ENCODE data around the gene MED14. TPM values are rescaled to one million over a fixed set of nuclear protein-coding genes. Genes with fewer than 3 reads are reported as not detected.

The MED14 gene
- total and polyA plus RNA-seq, 2 of the 4 experiments (the other 2 are of a cell fraction): 17.6 to 25.9 TPM

DNA sequence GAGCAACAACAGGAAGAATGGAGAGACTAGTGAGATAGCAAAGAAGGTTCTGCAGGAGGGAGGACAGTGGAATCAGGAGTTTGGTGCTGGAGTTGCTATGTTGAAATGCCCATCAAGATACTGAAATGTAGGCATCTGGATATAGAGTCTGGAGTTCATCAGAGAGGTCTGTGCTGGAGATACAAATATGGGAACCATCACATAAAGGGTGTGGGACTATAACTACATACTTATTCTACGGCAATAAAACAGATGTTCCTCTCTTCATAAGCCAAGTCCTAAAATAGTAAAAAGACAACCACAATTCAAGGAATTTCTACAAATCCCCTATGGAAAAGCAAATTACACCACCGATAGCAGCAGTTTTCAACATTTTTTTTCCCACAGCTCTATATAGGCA is 1.6 kb downstream of the MED14 start:
- no peak for DNase-seq
- no peak overlapping the region for H2AK9ac ChIP-seq (replicated peaks; ENCODE audit: low read depth, low read length, poor library complexity)
- WGBS, 2 experiments (ENCODE audit: extremely low coverage in 2 of 2, insufficient read length in 1 of 2): no CpG with 5 or more reads among the region's 2 CpGs

More for the DNA sequence above, 1.6 kb downstream of the MED14 start:
- Histone ChIP-seq H3K9me3 (ENCODE audit: control insufficient read depth, insufficient read depth, low read length) (no peaks in the 10 kb centered on the region), H3K4me3 (ENCODE audit: insufficient read depth, low read depth, low read length) (peak overlapping the region; percentile 88), H3K79me1 (ENCODE audit: low read depth in 1 of 2, low read length in 2 of 2) (peaks cover 0 to 7% of the 10 kb centered on the region in 2 experiments; a peak in 3 of 4 replicates), H2BK15ac (ENCODE audit: low read depth, low read length) (no peak overlapping the region), H2AFZ (replicated peaks; ENCODE audit: low read length, poor library complexity) (no peak overlapping the region), H3K9me1 (ENCODE audit: insufficient read depth, low read length) (no peaks in the 10 kb centered on the region), H4K5ac (ENCODE audit: low read depth, low read length) (no peak overlapping the region), H4K91ac (ENCODE audit: insufficient read depth, low read depth, low read length) (no peak overlapping the region), H2AK5ac (ENCODE audit: low read depth, low read length) (no peak overlapping the region), H2BK20ac (ENCODE audit: low read depth, low read length) (no peak overlapping the region), H2BK120ac (ENCODE audit: low read depth, low read length) (no peak overlapping the region), H3K4me1 (ENCODE audit: control insufficient read depth, insufficient read depth, low read length) (peaks cover 3% of the 10 kb centered on the region), H3K9ac (ENCODE audit: low read depth, low read length) (peak overlapping the region; percentile 36; the same call in 1 of the 2 replicates), H3K4ac (ENCODE audit: low read depth, low read length) (no peak overlapping the region), H3K23ac (ENCODE audit: low read depth, low read length) (no peak overlapping the region; the same call in 1 of the 2 replicates), H3K14ac (replicated peaks; ENCODE audit: low read depth, low read length) (no peak overlapping the region), H4K8ac (ENCODE audit: low read depth in 2 of 2, low read length in 2 of 2) (no peak overlapping the region), H4K20me1 (ENCODE audit: insufficient read depth, low read length) (peaks cover 13% of the 10 kb centered on the region; the same call in 1 of the 2 replicates), H3K56ac (ENCODE audit: extremely low read depth, insufficient read depth, low read length) (no peak overlapping the region), H3K36me3 (ENCODE audit: control insufficient read depth, insufficient read depth, low read length) (no peaks in the 10 kb centered on the region), H3K18ac (ENCODE audit: low read depth, low read length) (no peak overlapping the region), H2BK5ac (ENCODE audit: low read depth, low read length, poor library complexity, severe bottlenecking) (no peak overlapping the region), H3K27ac (ENCODE audit: insufficient read depth, low read length) (no peak overlapping the region), H3K27me3 (ENCODE audit: control insufficient read depth, insufficient read depth, low read length) (peaks cover 7% of the 10 kb centered on the region), H3K4me2 (ENCODE audit: low read depth, low read length) (peak overlapping the region; percentile 96)
- ChIA-PET POLR2A (ENCODE audit: unreplicated experiment) (no interaction called here), CTCF (no interaction called here)
- intact Hi-C loops (cut with micrococcal nuclease) (loop anchor here (10.0 kb wide), 1 partner anchor 191 kb away; no protein-coding TSS in a partner anchor), in situ Hi-C loops (cut with MboI; ENCODE audit: low sequenced_read_pairs) (loop anchor here (10.0 kb wide), 1 partner anchor 59 kb away; no protein-coding TSS in a partner anchor), dilution Hi-C loops (cut with HindIII; ENCODE audit: low sequenced_read_pairs, unreplicated experiment) (no loop called here)
- BruUV-seq (replicated peaks): no TSS peak
- no peak for ATAC-seq (ENCODE audit: low read depth)
- TF ChIP-seq, protein P1, sequence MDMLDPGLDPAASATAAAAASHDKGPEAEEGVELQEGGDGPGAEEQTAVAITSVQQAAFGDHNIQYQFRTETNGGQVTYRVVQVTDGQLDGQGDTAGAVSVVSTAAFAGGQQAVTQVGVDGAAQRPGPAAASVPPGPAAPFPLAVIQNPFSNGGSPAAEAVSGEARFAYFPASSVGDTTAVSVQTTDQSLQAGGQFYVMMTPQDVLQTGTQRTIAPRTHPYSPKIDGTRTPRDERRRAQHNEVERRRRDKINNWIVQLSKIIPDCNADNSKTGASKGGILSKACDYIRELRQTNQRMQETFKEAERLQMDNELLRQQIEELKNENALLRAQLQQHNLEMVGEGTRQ (IDR thresholded peaks at IDR 0.05; ENCODE audit: low read depth, low read length): no peak
- TF ChIP-seq CEBPB (IDR thresholded peaks at IDR 0.05; ENCODE audit: low read depth, low read length) (no peak), FOS (IDR thresholded peaks at IDR 0.05; ENCODE audit: low read depth, low read length) (no peak), SMC3 (IDR thresholded peaks at IDR 0.05; ENCODE audit: low read depth, low read length) (no peak), MAFK (IDR thresholded peaks at IDR 0.05; ENCODE audit: low read depth, low read length) (no peak), RAD21 (IDR thresholded peaks at IDR 0.05; ENCODE audit: low read length) (no peak), NFE2L2 (IDR thresholded peaks at IDR 0.05; ENCODE audit: low read depth, low read length) (no peak), MXI1 (IDR thresholded peaks at IDR 0.05; ENCODE audit: borderline replicate concordance, low read depth, low read length) (no peak), RFX5 (IDR thresholded peaks at IDR 0.05; ENCODE audit: low read depth, low read length) (no peak), POLR2A (IDR thresholded peaks at IDR 0.05; ENCODE audit: low read depth, low read length) (no peak), MAZ (IDR thresholded peaks at IDR 0.05; ENCODE audit: borderline replicate concordance, low read depth, low read length) (no peak), BHLHE40 (IDR thresholded peaks at IDR 0.05; ENCODE audit: low read depth, low read length) (no peak), RCOR1 (IDR thresholded peaks at IDR 0.05; ENCODE audit: insufficient replicate concordance, low read length) (no peak), CHD1 (IDR thresholded peaks at IDR 0.05; ENCODE audit: low read depth, low read length) (no peak)
- TF ChIP-seq, protein P2, sequence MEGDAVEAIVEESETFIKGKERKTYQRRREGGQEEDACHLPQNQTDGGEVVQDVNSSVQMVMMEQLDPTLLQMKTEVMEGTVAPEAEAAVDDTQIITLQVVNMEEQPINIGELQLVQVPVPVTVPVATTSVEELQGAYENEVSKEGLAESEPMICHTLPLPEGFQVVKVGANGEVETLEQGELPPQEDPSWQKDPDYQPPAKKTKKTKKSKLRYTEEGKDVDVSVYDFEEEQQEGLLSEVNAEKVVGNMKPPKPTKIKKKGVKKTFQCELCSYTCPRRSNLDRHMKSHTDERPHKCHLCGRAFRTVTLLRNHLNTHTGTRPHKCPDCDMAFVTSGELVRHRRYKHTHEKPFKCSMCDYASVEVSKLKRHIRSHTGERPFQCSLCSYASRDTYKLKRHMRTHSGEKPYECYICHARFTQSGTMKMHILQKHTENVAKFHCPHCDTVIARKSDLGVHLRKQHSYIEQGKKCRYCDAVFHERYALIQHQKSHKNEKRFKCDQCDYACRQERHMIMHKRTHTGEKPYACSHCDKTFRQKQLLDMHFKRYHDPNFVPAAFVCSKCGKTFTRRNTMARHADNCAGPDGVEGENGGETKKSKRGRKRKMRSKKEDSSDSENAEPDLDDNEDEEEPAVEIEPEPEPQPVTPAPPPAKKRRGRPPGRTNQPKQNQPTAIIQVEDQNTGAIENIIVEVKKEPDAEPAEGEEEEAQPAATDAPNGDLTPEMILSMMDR (conservative IDR thresholded peaks at IDR 0.05; ENCODE audit: low read depth, low read length): no peak
- TF ChIP-seq, protein P3, sequence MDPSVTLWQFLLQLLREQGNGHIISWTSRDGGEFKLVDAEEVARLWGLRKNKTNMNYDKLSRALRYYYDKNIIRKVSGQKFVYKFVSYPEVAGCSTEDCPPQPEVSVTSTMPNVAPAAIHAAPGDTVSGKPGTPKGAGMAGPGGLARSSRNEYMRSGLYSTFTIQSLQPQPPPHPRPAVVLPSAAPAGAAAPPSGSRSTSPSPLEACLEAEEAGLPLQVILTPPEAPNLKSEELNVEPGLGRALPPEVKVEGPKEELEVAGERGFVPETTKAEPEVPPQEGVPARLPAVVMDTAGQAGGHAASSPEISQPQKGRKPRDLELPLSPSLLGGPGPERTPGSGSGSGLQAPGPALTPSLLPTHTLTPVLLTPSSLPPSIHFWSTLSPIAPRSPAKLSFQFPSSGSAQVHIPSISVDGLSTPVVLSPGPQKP (IDR thresholded peaks at IDR 0.05; ENCODE audit: borderline replicate concordance, low read depth, low read length): no peak

Data from IMR-90 (cell line).